Measurements from ENCODE around the gene SLC9A7. TPM values are rescaled to one million over a fixed set of nuclear protein-coding genes. Genes with fewer than 3 reads are reported as not detected.

Gene SLC9A7
- polyA plus RNA-seq, 2 of the 4 experiments (the other 2 are of a cell fraction): 9.8 to 21.1 TPM

DNA sequence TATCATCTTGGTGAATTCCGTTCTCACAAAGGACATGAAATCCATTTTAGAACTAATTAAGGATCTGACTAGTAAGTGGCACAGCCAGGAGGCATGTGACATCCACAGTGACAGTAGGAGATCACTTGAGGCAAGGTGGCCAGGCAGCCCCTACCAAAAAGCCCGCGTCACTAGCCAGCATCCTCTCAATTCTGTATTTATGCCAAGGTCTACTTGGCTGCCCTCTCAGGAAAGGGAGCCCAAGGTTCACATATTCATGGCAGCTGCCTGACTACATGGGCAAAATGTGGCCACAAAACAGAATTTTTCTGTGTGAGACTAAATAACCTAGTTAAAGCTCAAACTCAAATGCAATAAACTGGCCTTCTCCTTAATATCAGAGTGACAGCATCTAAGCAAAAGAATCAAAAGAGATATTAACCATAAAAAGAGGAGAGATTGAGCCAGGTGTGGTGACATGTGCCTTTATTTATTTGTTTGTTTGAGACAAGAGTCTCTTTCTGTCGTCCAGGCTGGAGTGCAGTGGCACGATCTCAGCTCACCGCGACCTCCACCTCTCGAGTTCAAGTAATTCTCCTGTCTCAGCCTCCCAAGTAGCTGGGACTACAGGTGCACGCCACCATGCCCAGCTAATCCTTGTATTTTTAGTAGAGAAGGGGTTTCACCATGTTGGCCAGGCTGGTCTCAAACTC is 51.5 kb downstream of the SLC9A7 start:
- POLR2A ChIA-PET: no interaction called here

DNA sequence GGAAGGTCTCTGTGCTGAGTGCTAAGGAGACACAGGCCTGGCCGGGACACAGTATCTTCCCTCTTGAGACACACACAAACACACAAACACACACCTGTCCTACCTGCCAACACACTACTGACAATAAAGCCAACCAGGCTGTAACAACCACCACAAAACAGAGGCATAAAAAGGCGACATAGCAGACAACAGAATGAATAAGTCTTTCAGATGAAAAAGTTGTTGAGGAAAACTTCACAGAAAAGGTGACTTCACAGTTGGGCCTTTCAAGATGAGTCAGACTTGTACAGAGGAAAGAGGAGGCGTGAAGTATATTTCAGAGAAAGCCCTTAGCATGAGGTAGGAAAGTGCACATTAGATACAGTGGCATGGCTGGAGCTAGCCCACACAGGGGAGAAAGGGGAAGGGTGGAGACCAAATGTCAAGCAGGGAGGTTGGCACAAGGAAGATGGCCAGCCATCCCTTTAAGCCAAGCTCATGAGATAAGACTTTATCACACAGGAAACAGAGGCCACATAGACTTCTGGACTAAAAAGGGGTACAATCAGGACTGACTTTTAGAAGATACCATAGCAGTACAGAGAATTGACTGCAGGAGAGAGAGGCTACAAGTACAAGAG is 54.0 kb downstream of the SLC9A7 start:
- WGBS (ENCODE audit: missing lambda C conversion rate): 83% methylated on average over 3 of the region's 3 CpGs
- no peak for ATAC-seq
- Histone ChIP-seq H3K9me3 (no peaks in the 10 kb centered on the region), H3K27ac (no peak overlapping the region), H3K4me2 (no peak overlapping the region), H3K4me3 (no peak overlapping the region), H3K4me1 (0 out of 3 replicates have a peak, but pooled peaks cover 3% of the 10 kb centered on the region)
- no peak for TF ChIP-seq HDAC2 (IDR thresholded peaks at IDR 0.05)
- no peak for TF ChIP-seq EHF (CRISPR knock-in tag; IDR thresholded peaks at IDR 0.05)
- TF ChIP-seq CBX2 (IDR thresholded peaks at IDR 0.05; ENCODE audit: borderline replicate concordance, low read depth): no peak
- TF ChIP-seq, protein P1, sequence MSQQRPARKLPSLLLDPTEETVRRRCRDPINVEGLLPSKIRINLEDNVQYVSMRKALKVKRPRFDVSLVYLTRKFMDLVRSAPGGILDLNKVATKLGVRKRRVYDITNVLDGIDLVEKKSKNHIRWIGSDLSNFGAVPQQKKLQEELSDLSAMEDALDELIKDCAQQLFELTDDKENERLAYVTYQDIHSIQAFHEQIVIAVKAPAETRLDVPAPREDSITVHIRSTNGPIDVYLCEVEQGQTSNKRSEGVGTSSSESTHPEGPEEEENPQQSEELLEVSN (IDR thresholded peaks at IDR 0.05; ENCODE audit: borderline replicate concordance, low read depth): no peak
- TF ChIP-seq ZFP36 (IDR thresholded peaks at IDR 0.05; ENCODE audit: borderline replicate concordance, partially characterized antibody): no peak
- TF ChIP-seq CBX8 (IDR thresholded peaks at IDR 0.05): no peak
- TF ChIP-seq, protein P2, sequence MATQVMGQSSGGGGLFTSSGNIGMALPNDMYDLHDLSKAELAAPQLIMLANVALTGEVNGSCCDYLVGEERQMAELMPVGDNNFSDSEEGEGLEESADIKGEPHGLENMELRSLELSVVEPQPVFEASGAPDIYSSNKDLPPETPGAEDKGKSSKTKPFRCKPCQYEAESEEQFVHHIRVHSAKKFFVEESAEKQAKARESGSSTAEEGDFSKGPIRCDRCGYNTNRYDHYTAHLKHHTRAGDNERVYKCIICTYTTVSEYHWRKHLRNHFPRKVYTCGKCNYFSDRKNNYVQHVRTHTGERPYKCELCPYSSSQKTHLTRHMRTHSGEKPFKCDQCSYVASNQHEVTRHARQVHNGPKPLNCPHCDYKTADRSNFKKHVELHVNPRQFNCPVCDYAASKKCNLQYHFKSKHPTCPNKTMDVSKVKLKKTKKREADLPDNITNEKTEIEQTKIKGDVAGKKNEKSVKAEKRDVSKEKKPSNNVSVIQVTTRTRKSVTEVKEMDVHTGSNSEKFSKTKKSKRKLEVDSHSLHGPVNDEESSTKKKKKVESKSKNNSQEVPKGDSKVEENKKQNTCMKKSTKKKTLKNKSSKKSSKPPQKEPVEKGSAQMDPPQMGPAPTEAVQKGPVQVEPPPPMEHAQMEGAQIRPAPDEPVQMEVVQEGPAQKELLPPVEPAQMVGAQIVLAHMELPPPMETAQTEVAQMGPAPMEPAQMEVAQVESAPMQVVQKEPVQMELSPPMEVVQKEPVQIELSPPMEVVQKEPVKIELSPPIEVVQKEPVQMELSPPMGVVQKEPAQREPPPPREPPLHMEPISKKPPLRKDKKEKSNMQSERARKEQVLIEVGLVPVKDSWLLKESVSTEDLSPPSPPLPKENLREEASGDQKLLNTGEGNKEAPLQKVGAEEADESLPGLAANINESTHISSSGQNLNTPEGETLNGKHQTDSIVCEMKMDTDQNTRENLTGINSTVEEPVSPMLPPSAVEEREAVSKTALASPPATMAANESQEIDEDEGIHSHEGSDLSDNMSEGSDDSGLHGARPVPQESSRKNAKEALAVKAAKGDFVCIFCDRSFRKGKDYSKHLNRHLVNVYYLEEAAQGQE (IDR thresholded peaks at IDR 0.05): no peak
- TF ChIP-seq PHF8 (IDR thresholded peaks at IDR 0.05; ENCODE audit: borderline replicate concordance, low read depth): no peak
- TF ChIP-seq HOXA7 (CRISPR knock-in tag; IDR thresholded peaks at IDR 0.05): no peak
- TF ChIP-seq ZSCAN20 (CRISPR knock-in tag; IDR thresholded peaks at IDR 0.05): no peak
- DNase-seq (ENCODE audit: low read depth in 1 of 2, low spot score in 1 of 2): no peak
- peak; percentile 74 for FAIRE-seq
- CTCF ChIA-PET: interaction anchor here (0.8 kb wide), 1 partner anchor 18 kb away, joined by 3 read pairs; no protein-coding TSS in a partner anchor
- POLR2A ChIA-PET: no interaction called here

More for the DNA sequence above, 51.5 kb downstream of the SLC9A7 start:
- Histone ChIP-seq H3K4me1 (peaks cover 13% of the 10 kb centered on the region; the same call in 2 of the 3 replicates), H3K4me3 (no peak overlapping the region), H3K4me2 (no peak overlapping the region), H3K9me3 (no peaks in the 10 kb centered on the region), H3K27ac (no peak overlapping the region)
- WGBS (ENCODE audit: missing lambda C conversion rate): 92% methylated on average over 7 of the region's 9 CpGs
- CTCF ChIA-PET: interaction anchor here (2.5 kb wide), 1 partner anchor 21 kb away, joined by 8 read pairs; no protein-coding TSS in a partner anchor
- FAIRE-seq: no peak
- TF ChIP-seq NPAS2 (CRISPR knock-in tag; IDR thresholded peaks at IDR 0.05; ENCODE audit: borderline replicate concordance) (no peak), EP300 (IDR thresholded peaks at IDR 0.05) (no peak), HEYL (CRISPR knock-in tag; IDR thresholded peaks at IDR 0.05) (no peak), GATA3 (IDR thresholded peaks at IDR 0.05; ENCODE audit: borderline replicate concordance) (no peak), CBX8 (IDR thresholded peaks at IDR 0.05) (no peak), MYC (IDR thresholded peaks at IDR 0.05; ENCODE audit: borderline replicate concordance, low read length) (no peak), TFCP2L1 (CRISPR knock-in tag; IDR thresholded peaks at IDR 0.05) (no peak), KDM5A (IDR thresholded peaks at IDR 0.05) (no peak), JUNB (IDR thresholded peaks at IDR 0.05) (no peak), CBX2 (IDR thresholded peaks at IDR 0.05; ENCODE audit: borderline replicate concordance, low read depth) (no peak), CEBPB (IDR thresholded peaks at IDR 0.05) (no peak), POLR2AphosphoS2 (conservative IDR thresholded peaks at IDR 0.05; ENCODE audit: low read length) (no peak), MAFK (IDR thresholded peaks at IDR 0.05; ENCODE audit: partially characterized antibody) (no peak), MAZ (IDR thresholded peaks at IDR 0.05; ENCODE audit: borderline replicate concordance, low read depth, low read length) (no peak), FOXS1 (CRISPR knock-in tag; IDR thresholded peaks at IDR 0.05) (no peak)
- TF ChIP-seq, protein P3, sequence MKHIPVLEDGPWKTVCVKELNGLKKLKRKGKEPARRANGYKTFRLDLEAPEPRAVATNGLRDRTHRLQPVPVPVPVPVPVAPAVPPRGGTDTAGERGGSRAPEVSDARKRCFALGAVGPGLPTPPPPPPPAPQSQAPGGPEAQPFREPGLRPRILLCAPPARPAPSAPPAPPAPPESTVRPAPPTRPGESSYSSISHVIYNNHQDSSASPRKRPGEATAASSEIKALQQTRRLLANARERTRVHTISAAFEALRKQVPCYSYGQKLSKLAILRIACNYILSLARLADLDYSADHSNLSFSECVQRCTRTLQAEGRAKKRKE (CRISPR knock-in tag; IDR thresholded peaks at IDR 0.05; ENCODE audit: low read depth): no peak
- TF ChIP-seq, protein P1 (IDR thresholded peaks at IDR 0.05; ENCODE audit: borderline replicate concordance, low read depth): no peak
- TF ChIP-seq, protein P4, sequence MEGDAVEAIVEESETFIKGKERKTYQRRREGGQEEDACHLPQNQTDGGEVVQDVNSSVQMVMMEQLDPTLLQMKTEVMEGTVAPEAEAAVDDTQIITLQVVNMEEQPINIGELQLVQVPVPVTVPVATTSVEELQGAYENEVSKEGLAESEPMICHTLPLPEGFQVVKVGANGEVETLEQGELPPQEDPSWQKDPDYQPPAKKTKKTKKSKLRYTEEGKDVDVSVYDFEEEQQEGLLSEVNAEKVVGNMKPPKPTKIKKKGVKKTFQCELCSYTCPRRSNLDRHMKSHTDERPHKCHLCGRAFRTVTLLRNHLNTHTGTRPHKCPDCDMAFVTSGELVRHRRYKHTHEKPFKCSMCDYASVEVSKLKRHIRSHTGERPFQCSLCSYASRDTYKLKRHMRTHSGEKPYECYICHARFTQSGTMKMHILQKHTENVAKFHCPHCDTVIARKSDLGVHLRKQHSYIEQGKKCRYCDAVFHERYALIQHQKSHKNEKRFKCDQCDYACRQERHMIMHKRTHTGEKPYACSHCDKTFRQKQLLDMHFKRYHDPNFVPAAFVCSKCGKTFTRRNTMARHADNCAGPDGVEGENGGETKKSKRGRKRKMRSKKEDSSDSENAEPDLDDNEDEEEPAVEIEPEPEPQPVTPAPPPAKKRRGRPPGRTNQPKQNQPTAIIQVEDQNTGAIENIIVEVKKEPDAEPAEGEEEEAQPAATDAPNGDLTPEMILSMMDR (IDR thresholded peaks at IDR 0.05): no peak
- no peak for DNase-seq (ENCODE audit: low read depth in 1 of 2, low spot score in 1 of 2)
- no peak for ATAC-seq
